ENCODE measurements around the gene KRT74.

KRT74 gene

DNA sequence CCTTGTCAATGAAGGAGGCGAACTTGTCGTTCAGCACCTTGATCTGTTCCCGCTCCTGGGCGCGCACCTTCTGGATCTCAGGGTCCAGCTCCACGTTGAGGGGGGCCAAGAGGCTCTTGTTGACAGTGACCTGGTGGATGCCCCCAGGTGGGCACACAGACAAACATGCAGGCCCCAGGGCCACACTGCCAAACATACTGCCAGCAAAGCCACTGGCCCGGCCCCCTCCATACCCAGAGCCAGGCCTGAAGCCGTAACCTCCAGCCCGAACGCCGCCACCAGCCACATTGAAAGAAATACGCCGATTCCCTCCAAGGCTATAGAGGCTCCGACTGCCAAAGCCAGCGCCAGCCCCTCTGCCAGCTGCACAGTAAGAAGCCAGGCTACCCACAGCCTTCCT is 337 bp downstream of the KRT74 start:
- no peak for DNase-seq (ENCODE audit: extremely low read depth, insufficient read length)
- TF ChIP-seq, protein P1, sequence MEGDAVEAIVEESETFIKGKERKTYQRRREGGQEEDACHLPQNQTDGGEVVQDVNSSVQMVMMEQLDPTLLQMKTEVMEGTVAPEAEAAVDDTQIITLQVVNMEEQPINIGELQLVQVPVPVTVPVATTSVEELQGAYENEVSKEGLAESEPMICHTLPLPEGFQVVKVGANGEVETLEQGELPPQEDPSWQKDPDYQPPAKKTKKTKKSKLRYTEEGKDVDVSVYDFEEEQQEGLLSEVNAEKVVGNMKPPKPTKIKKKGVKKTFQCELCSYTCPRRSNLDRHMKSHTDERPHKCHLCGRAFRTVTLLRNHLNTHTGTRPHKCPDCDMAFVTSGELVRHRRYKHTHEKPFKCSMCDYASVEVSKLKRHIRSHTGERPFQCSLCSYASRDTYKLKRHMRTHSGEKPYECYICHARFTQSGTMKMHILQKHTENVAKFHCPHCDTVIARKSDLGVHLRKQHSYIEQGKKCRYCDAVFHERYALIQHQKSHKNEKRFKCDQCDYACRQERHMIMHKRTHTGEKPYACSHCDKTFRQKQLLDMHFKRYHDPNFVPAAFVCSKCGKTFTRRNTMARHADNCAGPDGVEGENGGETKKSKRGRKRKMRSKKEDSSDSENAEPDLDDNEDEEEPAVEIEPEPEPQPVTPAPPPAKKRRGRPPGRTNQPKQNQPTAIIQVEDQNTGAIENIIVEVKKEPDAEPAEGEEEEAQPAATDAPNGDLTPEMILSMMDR (IDR thresholded peaks at IDR 0.05; ENCODE audit: insufficient read depth, low read length, poor library complexity, severe bottlenecking): no peak
- peaks cover 4% of the 10 kb centered on the region for H3K27me3 ChIP-seq (replicated peaks; ENCODE audit: control insufficient read depth, insufficient read depth, low read length)

DNA sequence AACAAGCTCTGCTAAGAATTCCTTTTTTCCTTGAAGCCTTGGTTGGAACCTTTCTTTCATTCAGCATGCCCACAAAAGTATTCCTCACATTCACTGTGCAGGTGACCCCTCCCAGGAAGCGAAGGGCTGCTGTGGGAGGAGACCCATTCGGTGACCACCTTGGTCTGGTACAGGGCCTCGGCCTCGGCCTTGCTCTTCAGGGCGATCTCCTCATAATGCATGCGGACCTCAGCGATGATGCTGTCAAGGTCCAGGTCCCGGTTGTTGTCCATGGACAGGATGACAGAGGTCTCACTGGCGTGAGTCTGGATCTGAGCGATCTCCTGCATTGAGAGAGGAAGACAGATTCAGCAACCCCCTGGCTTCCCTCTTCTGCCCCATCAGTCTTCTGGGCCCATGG is 3.1 kb downstream of the KRT74 start:
- Histone ChIP-seq H3K27me3 (replicated peaks; ENCODE audit: control insufficient read depth, insufficient read depth, low read length) (peaks cover 8% of the 10 kb centered on the region), H3K36me3 (ENCODE audit: control insufficient read depth, insufficient read depth, low read length) (no peaks in the 10 kb centered on the region), H3K4me3 (replicated peaks; ENCODE audit: low read depth, low read length) (no peak overlapping the region)
- TF ChIP-seq, protein P1 (IDR thresholded peaks at IDR 0.05; ENCODE audit: insufficient read depth, low read length, poor library complexity, severe bottlenecking): no peak
- DNase-seq (ENCODE audit: extremely low read depth, insufficient read length): no peak

More for the DNA sequence above, 337 bp downstream of the KRT74 start:
- Histone ChIP-seq H3K4me3 (replicated peaks; ENCODE audit: low read depth, low read length) (no peak overlapping the region), H3K36me3 (ENCODE audit: control insufficient read depth, insufficient read depth, low read length) (no peaks in the 10 kb centered on the region)

DNA sequence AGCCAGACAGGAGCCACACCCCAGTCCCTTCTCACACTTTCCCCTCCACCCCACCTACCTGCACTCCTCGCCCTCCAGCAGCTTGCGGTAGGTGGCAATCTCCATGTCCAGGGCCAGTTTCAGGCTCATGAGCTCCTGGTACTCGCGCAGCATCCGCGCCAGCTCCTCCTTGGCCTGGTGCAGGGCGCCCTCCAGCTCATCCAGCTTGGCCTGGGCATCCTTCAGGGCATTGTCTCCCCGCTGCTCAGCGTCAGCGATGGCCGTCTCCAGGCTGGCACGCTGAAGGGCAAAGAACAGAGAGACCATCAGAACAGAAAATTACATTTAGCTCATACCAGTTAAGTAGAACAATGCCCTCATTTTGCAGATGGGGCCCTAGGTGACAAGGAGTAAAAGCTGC is 5.5 kb downstream of the KRT74 start:
- Histone ChIP-seq H3K36me3 (ENCODE audit: control insufficient read depth, insufficient read depth, low read length) (no peaks in the 10 kb centered on the region), H3K27me3 (replicated peaks; ENCODE audit: control insufficient read depth, insufficient read depth, low read length) (peaks cover 10% of the 10 kb centered on the region), H3K4me3 (replicated peaks; ENCODE audit: low read depth, low read length) (no peak overlapping the region)
- no peak for DNase-seq (ENCODE audit: extremely low read depth, insufficient read length)
- TF ChIP-seq, protein P1 (IDR thresholded peaks at IDR 0.05; ENCODE audit: insufficient read depth, low read length, poor library complexity, severe bottlenecking): no peak

DNA sequence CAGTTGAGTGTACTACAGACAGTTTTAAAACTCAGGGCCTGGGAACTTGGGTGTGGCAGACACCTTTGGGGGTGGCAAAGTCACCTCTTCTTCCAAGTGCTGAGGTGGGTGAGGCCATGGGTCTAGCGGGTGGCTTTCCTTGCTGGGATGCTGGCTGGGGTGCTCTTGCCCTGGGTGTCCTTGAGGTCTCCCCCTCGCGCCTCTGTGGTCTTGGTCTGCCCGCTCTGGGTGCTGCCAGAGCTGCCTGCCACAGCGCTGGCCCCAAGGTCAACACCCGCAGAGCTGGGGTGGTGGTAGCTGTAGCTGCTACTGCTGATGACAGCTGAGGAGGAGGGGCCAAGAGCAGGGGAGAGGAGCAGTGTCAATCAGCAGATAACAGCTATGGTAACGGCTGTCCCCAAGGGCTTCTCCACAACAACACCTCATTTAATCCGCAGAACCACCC is 6.8 kb downstream of the KRT74 start:
- Histone ChIP-seq H3K36me3 (ENCODE audit: control insufficient read depth, insufficient read depth, low read length) (no peaks in the 10 kb centered on the region), H3K27me3 (replicated peaks; ENCODE audit: control insufficient read depth, insufficient read depth, low read length) (peaks cover 6% of the 10 kb centered on the region), H3K4me3 (replicated peaks; ENCODE audit: low read depth, low read length) (no peak overlapping the region)
- TF ChIP-seq, protein P1 (IDR thresholded peaks at IDR 0.05; ENCODE audit: insufficient read depth, low read length, poor library complexity, severe bottlenecking): no peak
- DNase-seq (ENCODE audit: extremely low read depth, insufficient read length): no peak

DNA sequence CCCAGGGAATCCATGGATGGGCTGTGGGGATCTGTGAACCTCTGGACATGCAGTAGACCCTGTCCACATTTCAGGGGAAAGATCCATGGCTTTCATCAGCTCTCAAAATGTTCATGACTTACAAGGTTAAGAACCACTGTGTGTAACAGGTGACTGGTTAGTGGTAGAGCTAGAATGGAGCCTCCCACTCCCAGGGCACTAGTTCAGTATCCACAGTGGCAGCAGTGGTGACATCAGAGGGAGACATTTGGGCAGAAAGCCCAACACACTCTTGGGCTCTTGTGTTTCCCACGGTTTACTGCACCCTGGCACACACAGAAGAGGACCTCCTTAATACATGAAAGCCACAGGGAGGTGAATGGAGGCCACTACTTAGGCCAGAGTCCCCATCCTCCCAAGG is 9.1 kb downstream of the KRT74 start:
- H3K36me3 ChIP-seq (ENCODE audit: control insufficient read depth, insufficient read depth, low read length): no peaks in the 10 kb centered on the region
- TF ChIP-seq, protein P1 (IDR thresholded peaks at IDR 0.05; ENCODE audit: insufficient read depth, low read length, poor library complexity, severe bottlenecking): no peak

DNA sequence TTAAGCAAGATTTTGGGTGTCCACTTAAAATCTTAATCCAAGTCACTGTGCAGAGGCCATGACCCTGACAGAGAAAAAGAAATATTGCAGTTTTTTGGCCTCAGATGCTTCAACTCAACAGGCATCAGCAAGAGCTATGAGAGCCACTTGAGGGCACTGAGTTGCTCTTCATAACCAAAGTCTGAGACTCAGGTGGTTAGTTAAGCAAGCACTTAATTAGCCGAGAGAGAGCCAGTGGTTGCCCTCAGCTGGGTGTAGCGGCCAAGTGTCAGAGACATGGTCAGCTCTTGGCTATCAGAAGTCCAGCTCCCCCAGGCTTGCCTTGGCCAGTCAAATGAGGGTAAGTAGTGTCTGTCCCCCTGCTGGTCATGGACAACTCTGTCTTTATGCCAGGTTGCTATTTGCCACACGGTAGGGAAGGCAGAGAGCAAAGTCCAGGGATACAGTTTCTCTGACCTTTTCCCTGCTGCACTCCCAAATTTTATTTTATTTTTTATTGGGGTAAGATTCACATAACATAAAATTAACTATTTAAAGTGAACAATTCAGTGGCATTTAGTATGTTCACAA is 11.7 kb downstream of the KRT74 start:
- H3K27me3 ChIP-seq (replicated peaks; ENCODE audit: control insufficient read depth, insufficient read depth, low read length): peaks cover 5% of the 10 kb centered on the region
- TF ChIP-seq, protein P1 (IDR thresholded peaks at IDR 0.05; ENCODE audit: insufficient read depth, low read length, poor library complexity, severe bottlenecking): peak; percentile 25
- H3K4me3 ChIP-seq (replicated peaks; ENCODE audit: low read depth, low read length): no peak overlapping the region
- no peak for DNase-seq (ENCODE audit: extremely low read depth, insufficient read length)
- no peaks in the 10 kb centered on the region for H3K36me3 ChIP-seq (ENCODE audit: control insufficient read depth, insufficient read depth, low read length)

More for the DNA sequence above, 9.1 kb downstream of the KRT74 start:
- no peak overlapping the region for H3K4me3 ChIP-seq (replicated peaks; ENCODE audit: low read depth, low read length)
- no peak for DNase-seq (ENCODE audit: extremely low read depth, insufficient read length)
- peaks cover 6% of the 10 kb centered on the region for H3K27me3 ChIP-seq (replicated peaks; ENCODE audit: control insufficient read depth, insufficient read depth, low read length)

All from GM06990 (cell line).